ENCODE data around the gene GSDME.

GRCh38 chr7:24795407-24795767 is 38.1 kb upstream of the GSDME start:
- no peak for TF ChIP-seq POLR2AphosphoS5 (IDR thresholded peaks at IDR 0.05; ENCODE audit: low read depth, low read length)
- no peak for TF ChIP-seq CTCF (IDR thresholded peaks at IDR 0.05)
- TF ChIP-seq SIN3A (IDR thresholded peaks at IDR 0.05; ENCODE audit: borderline replicate concordance, insufficient read depth, low read depth, low read length), result no peak
- TF ChIP-seq REST (IDR thresholded peaks at IDR 0.05; ENCODE audit: insufficient read depth in 1 of 2, low read depth in 2 of 2, low read length in 1 of 2), result no peak
- no peak for TF ChIP-seq TCF7L2 (IDR thresholded peaks at IDR 0.05; ENCODE audit: low read depth, low read length)
